ENCODE measurements around the gene ZNF584. TPM values are rescaled to one million over a fixed set of nuclear protein-coding genes. Genes with fewer than 3 reads are reported as not detected.
A peak's percentile ranks its signal among the peaks of the same experiment; 100 is the strongest.

The ZNF584 gene
- total and polyA plus RNA-seq, 2 experiments from 2014 or later, result 15.6 to 16.0 TPM

- H3K4me1 ChIP-seq (ENCODE audit: low read depth), result peaks cover 4% of the 10 kb centered on the region
- no peaks in the 10 kb centered on the region for H3K9me3 ChIP-seq (ENCODE audit: low read depth)
- peak overlapping the region; percentile 75 for H3K4me3 ChIP-seq
- no peak for DNase-seq (ENCODE audit: low read depth in 1 of 2, low spot score in 1 of 2)
- TF ChIP-seq, protein P1, sequence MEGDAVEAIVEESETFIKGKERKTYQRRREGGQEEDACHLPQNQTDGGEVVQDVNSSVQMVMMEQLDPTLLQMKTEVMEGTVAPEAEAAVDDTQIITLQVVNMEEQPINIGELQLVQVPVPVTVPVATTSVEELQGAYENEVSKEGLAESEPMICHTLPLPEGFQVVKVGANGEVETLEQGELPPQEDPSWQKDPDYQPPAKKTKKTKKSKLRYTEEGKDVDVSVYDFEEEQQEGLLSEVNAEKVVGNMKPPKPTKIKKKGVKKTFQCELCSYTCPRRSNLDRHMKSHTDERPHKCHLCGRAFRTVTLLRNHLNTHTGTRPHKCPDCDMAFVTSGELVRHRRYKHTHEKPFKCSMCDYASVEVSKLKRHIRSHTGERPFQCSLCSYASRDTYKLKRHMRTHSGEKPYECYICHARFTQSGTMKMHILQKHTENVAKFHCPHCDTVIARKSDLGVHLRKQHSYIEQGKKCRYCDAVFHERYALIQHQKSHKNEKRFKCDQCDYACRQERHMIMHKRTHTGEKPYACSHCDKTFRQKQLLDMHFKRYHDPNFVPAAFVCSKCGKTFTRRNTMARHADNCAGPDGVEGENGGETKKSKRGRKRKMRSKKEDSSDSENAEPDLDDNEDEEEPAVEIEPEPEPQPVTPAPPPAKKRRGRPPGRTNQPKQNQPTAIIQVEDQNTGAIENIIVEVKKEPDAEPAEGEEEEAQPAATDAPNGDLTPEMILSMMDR (IDR thresholded peaks at IDR 0.05; ENCODE audit: low read depth, low read length), result no peak
- H3K36me3 ChIP-seq, result no peaks in the 10 kb centered on the region
- H3K27me3 ChIP-seq, result no peaks in the 10 kb centered on the region
- H3K27ac ChIP-seq, result peak overlapping the region; percentile 78
Measured at GRCh38 chr19:58407658-58408151, 744 bp upstream of the ZNF584 start.

GRCh38 chr19:58409010-58409790, 751 bp downstream of the ZNF584 start:
- TF ChIP-seq, protein P1 (IDR thresholded peaks at IDR 0.05; ENCODE audit: low read depth, low read length), result no peak
- H3K9me3 ChIP-seq (ENCODE audit: low read depth), result no peaks in the 10 kb centered on the region
- no peaks in the 10 kb centered on the region for H3K36me3 ChIP-seq
- DNase-seq (ENCODE audit: low read depth in 1 of 2, low spot score in 1 of 2), result peak in 1 of 2 donors; percentile 35
- peaks cover 4% of the 10 kb centered on the region for H3K4me1 ChIP-seq (ENCODE audit: low read depth)
- peak overlapping the region; percentile 75 for H3K4me3 ChIP-seq
- no peak overlapping the region for H3K27ac ChIP-seq
- H3K27me3 ChIP-seq, result no peaks in the 10 kb centered on the region

DNA sequence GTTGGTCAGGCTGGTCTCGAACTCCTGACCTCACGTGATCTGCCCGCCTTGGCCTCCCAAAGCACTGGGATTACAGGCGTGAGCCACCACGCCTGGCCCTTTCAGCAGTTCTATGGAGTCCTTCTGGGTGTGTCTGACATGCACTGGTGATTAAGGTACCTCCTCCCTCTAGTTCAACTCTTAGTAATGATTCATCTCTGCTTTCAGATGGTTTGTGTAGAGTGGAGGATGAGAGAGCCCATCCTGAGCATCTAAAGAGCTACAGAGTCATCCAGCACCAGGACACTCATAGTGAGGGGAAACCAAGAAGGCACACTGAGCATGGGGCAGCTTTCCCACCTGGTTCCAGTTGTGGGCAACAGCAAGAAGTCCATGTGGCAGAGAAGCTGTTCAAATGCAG, 8.2 kb downstream of the ZNF584 start:
- Histone ChIP-seq H3K27ac (no peak overlapping the region), H3K27me3 (no peaks in the 10 kb centered on the region), H3K4me1 (ENCODE audit: low read depth) (no peaks in the 10 kb centered on the region), H3K36me3 (peaks cover 10% of the 10 kb centered on the region), H3K9me3 (ENCODE audit: low read depth) (no peaks in the 10 kb centered on the region), H3K4me3 (no peak overlapping the region)
- DNase-seq (ENCODE audit: low read depth in 1 of 2, low spot score in 1 of 2), result no peak
- TF ChIP-seq, protein P1 (IDR thresholded peaks at IDR 0.05; ENCODE audit: low read depth, low read length), result no peak

GRCh38 chr19:58417071-58417470, 8.6 kb downstream of the ZNF584 start:
- no peaks in the 10 kb centered on the region for H3K4me1 ChIP-seq (ENCODE audit: low read depth)
- no peak for DNase-seq (ENCODE audit: low read depth in 1 of 2, low spot score in 1 of 2)
- TF ChIP-seq, protein P1 (IDR thresholded peaks at IDR 0.05; ENCODE audit: low read depth, low read length), result no peak
- no peaks in the 10 kb centered on the region for H3K9me3 ChIP-seq (ENCODE audit: low read depth)
- H3K4me3 ChIP-seq, result no peak overlapping the region
- H3K36me3 ChIP-seq, result peaks cover 10% of the 10 kb centered on the region
- no peaks in the 10 kb centered on the region for H3K27me3 ChIP-seq
- no peak overlapping the region for H3K27ac ChIP-seq

DNA sequence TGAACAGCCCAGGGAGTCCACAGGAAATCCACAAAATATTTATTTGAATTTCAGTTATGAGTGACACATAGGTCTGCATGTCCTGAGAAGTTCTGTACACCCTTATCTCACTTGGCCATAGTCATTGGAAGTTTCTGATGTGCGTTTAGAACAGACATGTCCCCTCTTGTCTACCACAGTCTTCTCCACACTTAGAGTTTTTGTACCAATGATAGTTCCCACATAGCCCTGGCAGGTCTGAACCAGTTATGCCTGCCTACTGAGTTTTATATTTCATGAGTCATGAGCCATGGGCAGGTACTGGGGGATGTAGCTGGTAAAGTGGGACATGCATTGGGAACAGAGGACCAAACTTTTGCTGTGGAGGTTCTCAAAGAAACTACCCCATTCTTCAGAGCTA, 20.2 kb downstream of the ZNF584 start:
- no peak for DNase-seq (ENCODE audit: low read depth in 1 of 2, low spot score in 1 of 2)
- H3K4me3 ChIP-seq, result no peak overlapping the region
- H3K27me3 ChIP-seq, result no peaks in the 10 kb centered on the region
- TF ChIP-seq, protein P1 (IDR thresholded peaks at IDR 0.05; ENCODE audit: low read depth, low read length), result no peak
- no peak overlapping the region for H3K27ac ChIP-seq
- H3K9me3 ChIP-seq (ENCODE audit: low read depth), result no peaks in the 10 kb centered on the region
- no peaks in the 10 kb centered on the region for H3K36me3 ChIP-seq
- H3K4me1 ChIP-seq (ENCODE audit: low read depth), result no peaks in the 10 kb centered on the region

Measured in cardiac muscle cell (in vitro differentiated cells and primary cell).